GM21528 (cell line): ENCODE data around the gene SUPT4H1.

Experiments
- ATAC-seq: cut with Tn5 transposase; IDR thresholded peaks from one replicate; pipeline ENCODE4 v1.9.1; 2021; ENCODE audit warnings: mild to moderate bottlenecking, moderate library complexity; ENCODE audit not compliant: unreplicated experiment, low FRiP score

SUPT4H1 gene

DNA sequence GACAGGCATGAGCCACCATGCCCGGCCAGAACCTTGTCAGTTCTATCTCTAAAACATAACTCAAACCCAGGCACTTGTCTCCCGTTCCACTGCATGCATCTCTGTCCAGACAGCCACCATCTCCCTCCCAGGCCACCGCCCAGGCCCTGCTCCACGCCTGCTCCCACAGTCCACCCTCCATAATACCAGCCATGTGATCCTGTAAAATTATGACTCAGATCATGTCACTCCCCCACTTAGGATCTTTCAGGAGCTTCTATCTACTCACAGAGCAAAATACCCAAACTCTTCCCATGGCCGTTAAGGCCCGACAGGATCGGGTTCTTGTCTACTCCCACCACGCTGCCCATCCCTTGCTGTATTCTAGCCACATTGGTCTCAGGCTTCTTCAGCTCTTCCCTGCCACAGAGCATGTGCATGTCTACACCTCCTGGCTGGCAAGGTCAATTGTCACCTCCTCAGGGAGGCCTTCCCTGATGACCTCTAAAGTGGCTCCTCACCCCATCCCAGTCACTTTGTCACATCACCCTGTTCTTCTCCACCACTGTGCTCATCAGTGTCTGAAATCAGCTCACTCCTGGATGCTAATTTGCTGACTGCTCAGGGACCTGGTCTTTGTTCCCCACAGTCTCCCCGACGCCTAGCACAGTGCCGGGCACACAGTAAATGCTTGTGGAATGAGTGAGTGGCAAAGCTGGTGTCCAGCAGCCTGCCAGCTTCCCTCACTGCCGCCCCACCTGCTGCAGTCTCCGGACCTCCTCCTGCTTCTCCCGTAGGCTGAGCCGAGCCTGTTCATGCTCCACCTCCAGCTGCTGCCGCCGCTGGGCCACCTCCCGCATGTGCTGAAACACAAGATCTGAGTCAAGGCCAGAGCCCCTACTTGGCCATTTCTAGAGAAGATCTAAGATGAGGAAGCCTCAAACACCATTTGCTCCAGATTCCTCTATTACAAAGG is 30.2 kb downstream of the SUPT4H1 start:
- no peak for ATAC-seq

DNA sequence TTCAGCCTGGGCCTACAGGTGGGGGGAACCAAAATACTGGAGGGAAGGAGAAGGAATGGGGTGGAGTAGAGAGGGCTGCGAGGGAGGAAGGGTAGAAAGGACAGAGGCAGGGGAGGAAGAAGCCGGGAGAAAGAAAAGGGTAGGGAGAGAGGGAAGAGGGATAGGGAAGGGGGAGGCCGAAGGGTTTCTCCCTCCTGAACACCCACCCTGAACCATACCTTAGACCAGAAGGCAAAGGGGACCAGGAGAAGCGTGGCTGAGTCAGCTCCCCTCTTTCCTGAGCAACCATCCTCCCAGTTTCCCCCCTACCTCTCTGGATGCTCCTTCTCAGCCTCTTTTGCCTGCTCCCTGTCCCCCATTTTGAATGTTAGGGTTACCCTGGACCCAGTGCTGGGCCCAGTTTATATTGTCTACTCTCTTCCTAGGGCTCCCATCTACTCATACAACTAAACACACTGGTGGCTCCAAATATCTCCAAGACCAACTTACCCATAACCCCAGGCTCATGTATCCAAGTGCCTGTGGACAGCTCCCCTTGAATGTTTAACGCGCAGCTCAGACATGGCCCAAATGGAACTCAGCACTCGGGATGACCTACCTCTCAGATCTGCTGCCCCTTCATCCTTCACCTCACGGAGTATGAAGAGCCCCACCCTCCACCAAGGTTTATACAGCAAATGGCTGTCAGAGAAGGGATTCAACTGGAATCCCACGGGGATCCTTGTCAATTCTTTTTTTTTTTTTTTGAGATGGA is 31.3 kb downstream of the SUPT4H1 start:
- no peak for ATAC-seq

- ATAC-seq, result no peak
Observed at GRCh38 chr17:58320163-58320558, 31.8 kb downstream of the SUPT4H1 start.

DNA sequence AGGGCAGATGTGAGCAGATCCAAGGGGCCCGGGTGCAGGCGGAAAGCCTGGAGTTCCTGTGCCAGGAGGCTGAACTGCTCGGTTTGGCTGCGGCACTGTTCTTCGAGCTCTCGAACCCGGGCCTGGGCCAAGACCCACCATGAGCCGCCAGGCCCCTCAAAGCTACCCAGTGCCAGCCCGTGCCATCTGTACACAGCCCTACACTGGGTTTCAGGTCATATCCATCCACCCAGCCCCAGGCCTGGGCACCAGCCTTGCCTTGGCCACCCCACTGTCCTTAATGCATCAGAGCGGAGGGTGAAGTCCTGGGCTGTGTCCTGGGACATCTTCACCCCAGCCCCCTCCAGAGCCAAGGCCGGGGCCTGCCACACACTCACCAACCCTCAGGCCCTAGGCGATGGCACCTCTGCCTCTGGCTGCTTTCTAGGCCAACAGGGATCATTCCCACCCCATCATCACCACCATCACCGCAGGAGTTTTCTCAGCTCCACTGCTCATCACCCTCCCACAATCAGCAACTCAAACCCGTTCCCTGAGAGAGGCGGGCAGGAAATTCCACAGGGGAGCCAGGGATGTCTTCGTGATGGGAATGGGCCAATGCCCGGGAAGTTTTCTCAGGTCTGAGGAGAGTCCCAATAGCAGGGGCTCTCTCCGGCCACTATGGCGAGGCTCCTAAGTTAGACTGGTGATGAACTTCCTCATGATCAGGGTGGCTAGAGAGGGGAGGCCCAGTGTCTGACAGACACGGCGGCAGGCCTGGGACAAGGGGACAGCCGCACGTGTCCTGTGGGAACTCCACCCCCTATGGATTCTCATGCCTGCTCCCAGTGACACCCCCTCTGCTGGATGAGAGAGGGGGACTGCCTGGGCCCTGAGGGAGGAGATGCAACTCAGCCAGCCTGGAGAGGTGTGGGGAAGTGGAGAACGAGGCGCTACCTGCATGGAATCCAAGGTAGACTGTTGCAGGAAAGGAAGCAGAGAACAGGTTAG is 32.5 kb downstream of the SUPT4H1 start:
- no peak for ATAC-seq

GRCh38 chr17:58318627-58319172 is 33.3 kb downstream of the SUPT4H1 start:
- ATAC-seq, result no peak

DNA sequence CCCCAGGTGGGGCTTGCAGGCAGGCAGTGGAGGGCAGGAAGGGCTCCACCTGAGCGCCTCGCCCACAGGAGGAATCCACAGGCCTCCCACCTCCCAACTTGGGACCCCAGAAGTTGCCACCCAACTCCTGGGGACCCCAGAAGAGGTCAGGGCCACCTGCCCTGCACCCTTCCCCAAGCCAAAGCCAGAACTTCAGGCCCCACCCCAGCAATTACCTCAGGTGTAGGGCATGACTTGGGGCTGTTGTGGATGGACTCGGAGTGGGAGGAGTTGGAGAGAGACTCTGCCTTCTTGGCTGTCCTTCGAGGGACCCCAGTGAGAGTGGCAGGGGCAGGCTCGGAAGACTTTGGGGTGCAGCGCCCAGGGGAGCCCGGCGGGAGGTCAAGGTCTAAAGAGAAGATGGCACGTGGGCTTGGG is 33.9 kb downstream of the SUPT4H1 start:
- ATAC-seq, result no peak

- ATAC-seq, result no peak
Observed at GRCh38 chr17:58317421-58318064, 34.5 kb downstream of the SUPT4H1 start.

DNA sequence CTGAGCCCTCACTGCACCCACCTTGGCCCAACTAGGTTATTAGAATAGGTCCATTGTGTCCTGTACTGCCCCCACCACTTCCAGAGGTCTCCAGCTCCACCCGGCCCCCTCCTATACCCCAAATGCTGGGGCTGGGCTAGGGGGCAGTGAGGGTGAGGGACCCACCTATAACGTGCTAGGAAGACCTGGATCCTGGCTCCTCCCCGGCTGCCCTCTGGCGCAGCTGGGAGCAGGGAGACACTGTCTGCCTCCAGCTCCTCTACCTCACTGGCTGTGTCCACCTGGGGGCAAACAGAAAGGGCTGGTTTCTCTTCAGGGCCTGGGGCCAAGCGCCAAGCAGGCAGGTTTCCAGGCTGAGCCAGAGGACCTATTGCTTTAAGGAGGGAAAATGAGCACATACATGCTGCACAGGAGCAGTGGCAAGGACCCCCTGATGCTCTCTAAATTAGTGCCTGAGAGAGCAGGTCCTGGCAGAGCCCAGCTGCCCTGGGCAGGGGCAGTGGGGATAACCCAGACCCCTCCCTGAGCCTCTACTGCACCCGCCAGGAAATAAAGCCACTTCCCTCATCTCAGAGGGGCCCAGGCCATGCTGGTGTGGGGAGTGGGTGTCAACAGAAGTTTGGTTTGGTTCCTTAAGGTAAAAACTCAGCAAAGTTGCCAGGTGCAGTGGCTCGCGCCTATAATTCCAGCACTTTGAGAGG is 35.6 kb downstream of the SUPT4H1 start:
- ATAC-seq, result no peak

GRCh38 chr17:58315750-58316149 is 36.3 kb downstream of the SUPT4H1 start:
- no peak for ATAC-seq

GRCh38 chr17:58315281-58315711 is 36.7 kb downstream of the SUPT4H1 start:
- no peak for ATAC-seq

DNA sequence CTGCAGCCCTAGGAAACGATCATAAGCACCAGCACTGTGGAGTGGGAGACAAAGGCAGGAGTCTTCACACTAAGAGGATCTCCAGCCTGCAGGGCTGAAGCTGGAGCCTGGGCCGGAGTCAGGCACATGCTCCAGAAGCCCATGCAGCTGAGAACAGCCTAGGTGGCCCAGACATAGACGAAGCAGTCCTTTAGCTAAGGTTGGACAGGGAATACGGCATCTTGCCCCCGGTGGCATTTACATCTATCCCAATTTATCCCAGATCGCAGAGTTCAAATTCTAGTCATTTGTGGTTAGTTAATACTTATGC is 37.3 kb downstream of the SUPT4H1 start:
- ATAC-seq, result no peak

- no peak for ATAC-seq
Observed at GRCh38 chr17:58313815-58314705, 37.9 kb downstream of the SUPT4H1 start.

DNA sequence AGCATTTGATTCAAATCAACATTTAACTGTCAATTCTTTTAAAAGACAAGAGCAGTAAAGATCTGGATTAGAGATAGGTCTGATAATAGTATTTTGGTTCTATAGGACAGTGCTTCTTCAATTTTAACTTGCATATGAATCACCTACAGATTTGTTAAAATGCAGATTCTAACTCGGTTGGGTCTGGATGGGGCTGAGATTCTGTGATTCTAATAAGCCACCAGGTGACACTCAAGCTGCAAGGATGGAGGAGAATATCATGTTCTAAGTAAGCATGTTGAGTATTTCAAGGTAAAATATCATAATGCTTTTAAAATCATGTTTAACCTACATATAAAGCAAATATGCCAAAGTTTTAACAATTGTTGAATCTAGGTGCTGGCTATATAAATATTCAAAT is 39.2 kb downstream of the SUPT4H1 start:
- ATAC-seq, result no peak

GRCh38 chr17:58312021-58312630 is 39.9 kb downstream of the SUPT4H1 start:
- no peak for ATAC-seq

DNA sequence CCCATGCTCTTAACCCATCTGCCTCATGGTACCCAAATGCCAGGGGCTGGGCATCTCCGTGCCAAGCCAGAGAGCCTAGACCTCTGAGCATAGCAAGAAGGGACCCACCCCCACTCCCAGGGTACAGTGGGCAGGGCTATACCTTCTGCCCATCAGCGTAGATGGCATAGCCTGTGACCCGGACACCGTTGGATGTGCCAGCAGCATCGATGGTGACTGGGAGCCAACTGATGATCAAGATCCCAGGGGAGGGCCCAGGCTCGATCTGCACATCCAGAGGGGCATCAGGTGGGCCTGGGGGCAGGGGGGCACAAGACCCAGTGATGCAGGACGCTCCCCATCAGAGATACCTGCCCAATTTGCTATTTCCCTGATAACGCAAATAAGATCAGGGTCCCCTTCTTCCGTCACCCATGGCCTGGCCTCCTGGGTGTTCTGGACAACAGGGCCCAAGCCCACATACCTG is 40.5 kb downstream of the SUPT4H1 start:
- no peak for ATAC-seq

GRCh38 chr17:58310511-58311428 is 41.2 kb downstream of the SUPT4H1 start:
- ATAC-seq, result no peak

GRCh38 chr17:58309918-58310259 is 42.1 kb downstream of the SUPT4H1 start:
- no peak for ATAC-seq
